HG02610 (cell line): ENCODE measurements around the gene FARS2.
"Not testable (repeated sequence)": the region's sequence is repeated elsewhere in the genome, so short reads cannot be mapped to it uniquely, and the experiment has no call there.

Experiments used
- ATAC-seq: cut with Tn5 transposase; IDR thresholded peaks from one replicate; pipeline ENCODE4 v1.9.1; 2021; ENCODE audit warnings: mild to moderate bottlenecking, moderate library complexity; ENCODE audit not compliant: unreplicated experiment

The FARS2 gene

GRCh38 chr6:5563086-5563485 is 301.8 kb downstream of the FARS2 start:
- no peak for ATAC-seq

- ATAC-seq = not testable (repeated sequence)
Measured at GRCh38 chr6:5564746-5565145, 303.4 kb downstream of the FARS2 start.

- no peak for ATAC-seq
Measured at GRCh38 chr6:5565971-5566370, 304.7 kb downstream of the FARS2 start.

DNA sequence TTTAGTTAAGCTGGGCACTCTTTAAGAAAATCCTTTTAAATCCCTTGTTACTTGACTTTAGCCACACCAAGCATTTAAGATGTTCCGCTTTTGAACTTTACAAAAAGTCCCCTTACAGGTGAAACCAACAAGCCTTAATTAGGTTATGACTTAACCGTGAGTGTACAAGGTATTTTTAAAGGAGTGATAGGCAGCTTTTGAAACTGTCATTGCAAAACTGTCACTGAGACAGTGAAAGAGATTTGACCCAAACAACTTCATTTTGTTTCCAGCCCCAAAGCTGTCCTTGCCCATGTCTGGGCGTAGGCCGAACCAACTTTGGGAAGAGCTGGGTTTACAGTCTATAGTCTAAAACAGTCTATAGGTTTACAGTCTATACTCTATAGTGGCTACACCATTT is 305.4 kb downstream of the FARS2 start:
- peak; percentile 59 for ATAC-seq

- ATAC-seq = peak; percentile 67
Measured at GRCh38 chr6:5567352-5567751, 306.0 kb downstream of the FARS2 start.

DNA sequence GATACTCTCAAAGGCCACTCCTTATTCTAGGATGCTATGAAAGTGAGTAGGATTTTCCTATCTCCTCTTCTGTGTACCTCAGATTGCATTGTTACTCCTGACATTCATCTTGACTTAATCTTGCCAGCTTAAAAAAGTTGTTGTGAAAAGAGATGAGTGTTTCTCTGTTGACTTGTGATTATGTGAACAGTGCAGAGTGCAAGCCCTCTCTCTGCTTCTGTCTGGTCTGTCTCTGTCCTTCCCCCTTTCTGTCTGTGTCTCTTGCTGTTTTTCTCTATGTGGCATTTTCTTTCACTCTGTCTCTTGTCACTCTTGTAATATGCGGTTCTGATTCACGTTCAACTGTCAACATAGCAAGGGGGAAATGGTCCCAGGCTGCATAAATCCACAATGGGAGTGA is 306.6 kb downstream of the FARS2 start:
- ATAC-seq = no peak

DNA sequence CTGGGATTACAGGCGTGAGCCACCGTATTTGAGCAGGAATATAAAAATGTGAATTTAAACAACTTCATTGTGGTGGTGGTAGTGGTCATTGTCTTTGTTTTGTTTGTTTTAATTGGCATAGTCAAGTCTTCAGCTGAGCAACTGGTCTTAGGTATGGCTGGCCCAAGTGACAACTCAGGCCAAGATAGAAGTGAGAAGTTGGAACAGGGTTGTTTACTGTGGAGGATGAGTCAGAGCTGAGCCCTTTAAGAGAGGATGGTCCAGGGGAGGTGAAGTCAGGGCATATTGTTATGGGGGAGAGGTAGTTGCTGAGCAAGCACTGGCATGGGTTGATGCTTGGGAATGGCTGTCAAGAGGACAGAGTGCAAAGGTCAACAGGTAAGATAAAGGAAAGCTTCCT is 308.2 kb downstream of the FARS2 start:
- no peak for ATAC-seq

- ATAC-seq = no peak
Measured at GRCh38 chr6:5570641-5571040, 309.3 kb downstream of the FARS2 start.

GRCh38 chr6:5580736-5581581 is 319.6 kb downstream of the FARS2 start:
- no peak for ATAC-seq

- ATAC-seq = no peak
Measured at GRCh38 chr6:5582762-5583161, 321.4 kb downstream of the FARS2 start.

DNA sequence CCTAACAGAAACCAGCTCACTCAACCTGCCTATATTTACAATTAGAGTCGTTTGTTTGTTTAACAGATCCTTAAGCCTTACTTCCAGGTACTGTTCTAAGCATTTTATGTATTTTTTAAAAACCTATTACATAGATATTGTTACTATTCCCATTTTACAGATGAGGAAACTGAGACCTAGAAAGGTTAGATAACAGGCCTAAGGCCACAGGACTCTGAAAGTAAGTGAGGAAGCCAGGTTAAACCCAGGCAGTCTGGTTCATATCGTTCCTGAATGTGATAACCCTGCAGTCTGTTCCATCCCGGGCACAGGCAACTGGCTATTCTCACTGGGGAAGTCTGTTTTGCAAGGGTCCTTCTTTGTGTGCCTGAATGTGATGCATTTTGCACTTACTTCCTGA is 322.2 kb downstream of the FARS2 start:
- ATAC-seq = no peak

- no peak for ATAC-seq
Measured at GRCh38 chr6:5584078-5584482, 322.8 kb downstream of the FARS2 start.

GRCh38 chr6:5587648-5588047 is 326.3 kb downstream of the FARS2 start:
- no peak for ATAC-seq

- ATAC-seq = no peak
Measured at GRCh38 chr6:5589422-5590141, 328.3 kb downstream of the FARS2 start.

DNA sequence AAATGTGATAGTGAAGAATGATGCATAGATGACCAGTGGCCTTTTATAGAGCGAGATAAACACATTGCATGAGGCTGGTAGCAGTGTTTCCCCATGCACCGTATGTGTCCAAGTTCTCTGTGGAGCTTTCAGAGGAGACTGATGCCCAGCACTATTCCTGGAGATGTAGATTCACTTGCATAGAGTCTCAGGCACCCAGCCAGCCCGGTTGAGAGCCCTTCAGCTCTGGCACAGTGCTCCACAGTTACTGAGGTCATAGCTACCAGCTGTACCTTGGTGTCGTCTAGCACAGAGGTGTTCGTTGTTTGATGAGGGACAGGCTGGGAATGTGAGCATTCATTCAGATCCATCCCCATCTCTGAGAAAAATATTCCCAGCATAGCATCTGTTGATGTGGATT is 328.9 kb downstream of the FARS2 start:
- no peak for ATAC-seq

- ATAC-seq = no peak
Measured at GRCh38 chr6:5592886-5593519, 331.7 kb downstream of the FARS2 start.

- no peak for ATAC-seq
Measured at GRCh38 chr6:5595184-5595583, 333.9 kb downstream of the FARS2 start.

- ATAC-seq = no peak
Measured at GRCh38 chr6:5597413-5597812, 336.1 kb downstream of the FARS2 start.

DNA sequence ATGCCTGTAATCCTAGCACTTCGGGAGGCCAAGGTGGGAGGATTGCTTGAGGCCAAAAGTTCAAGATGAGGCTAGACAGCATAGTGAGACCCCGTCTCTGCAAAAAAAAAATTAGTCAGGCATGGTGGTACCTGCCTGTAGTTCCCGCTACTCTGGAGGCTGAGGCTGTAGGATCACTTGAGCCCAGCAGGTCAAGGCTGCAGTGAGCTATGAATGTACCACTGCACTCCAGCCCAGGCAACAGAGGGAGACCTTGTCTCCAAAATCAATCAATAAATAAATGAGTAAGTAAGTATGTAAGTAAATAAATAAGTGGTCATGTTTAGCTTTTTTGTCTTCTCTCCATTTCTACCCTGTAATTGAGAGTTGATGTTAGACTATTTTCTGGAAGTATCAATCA is 336.8 kb downstream of the FARS2 start:
- ATAC-seq = no peak

- ATAC-seq = no peak
Measured at GRCh38 chr6:5599127-5599526, 337.8 kb downstream of the FARS2 start.

GRCh38 chr6:5605937-5606336 is 344.6 kb downstream of the FARS2 start:
- no peak for ATAC-seq

DNA sequence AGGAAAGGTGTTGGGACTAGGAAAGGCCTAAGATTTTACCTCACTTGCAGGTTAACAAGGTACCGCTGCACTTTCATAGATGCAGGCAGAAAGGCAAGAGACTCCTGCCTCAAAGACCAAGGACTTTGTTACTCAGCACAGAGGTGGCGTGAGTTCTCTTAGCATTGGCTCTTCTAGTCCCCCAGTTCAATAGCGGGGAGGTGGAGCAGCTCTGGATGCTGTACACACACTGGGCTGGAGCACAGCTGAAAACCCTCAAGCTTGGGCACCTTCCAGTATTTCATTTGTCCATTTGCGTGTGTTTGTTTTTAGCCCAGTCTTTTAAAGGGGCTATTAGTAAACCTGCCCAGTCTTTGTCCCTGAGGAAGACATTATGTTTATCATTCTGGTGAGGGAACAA is 345.2 kb downstream of the FARS2 start:
- ATAC-seq = no peak
